Natural killer cell treated with Interleukin-12 subunit alpha and Interleukin-12 subunit beta and Interleukin-15 and Interleukin-18, amount 100 ng/mL, for 72 hours (primary cell): ENCODE results near the gene TLL2. TPM values are rescaled to one million over a fixed set of nuclear protein-coding genes. Genes with fewer than 3 reads are reported as not detected.

ENCODE experiments used
- ATAC-seq, 2 donors: fragments of 150-1000 bp; cut with Tn5 transposase in 1 of 2; sonication (Bioruptor Pico), chemical (Tn5 transposase) in 1 of 2; 2 replicates each; pipeline ENCODE4 v1.10.0; 2021
- DNase-seq: peaks from one replicate; pipeline ENCODE4 v3.0.0; 2022; ENCODE audit warnings: low spot score
- H3K27ac Mint-ChIP-seq, 2 donors: 1 replicate in 1 of 2; 2 replicates in 1 of 2; pipeline ENCODE4 v1.8.0; 2022; ENCODE audit warnings: mixed read lengths in 2 of 2, mild to moderate bottlenecking in 1 of 2, moderate library complexity in 1 of 2
- H3K27me3 Mint-ChIP-seq, 2 donors: 1 replicate in 1 of 2; 2 replicates in 1 of 2; pipeline ENCODE4 v1.8.0; 2022; ENCODE audit warnings: mixed read lengths in 2 of 2
- H3K36me3 Mint-ChIP-seq: one replicate; pipeline ENCODE4 v1.8.0; 2022; ENCODE audit warnings: mixed read lengths
- H3K4me1 Mint-ChIP-seq, 2 donors: 1 replicate in 1 of 2; 2 replicates in 1 of 2; pipeline ENCODE4 v1.8.0; 2022; ENCODE audit warnings: low read depth in 2 of 2, mixed read lengths in 2 of 2, mild to moderate bottlenecking in 1 of 2
- H3K4me3 Mint-ChIP-seq: one replicate; pipeline ENCODE4 v1.8.0; 2022; ENCODE audit warnings: mixed read lengths
- H3K9me3 Mint-ChIP-seq: 2 replicates; pipeline ENCODE4 v1.8.0; 2022; ENCODE audit warnings: mixed read lengths
- total RNA-seq, 2 donors: library from RNA; stranded (reverse); gene quantifications; one replicate each; pipeline ENCODE4 v1.2.3, GENCODE V29; 2022

The TLL2 gene
- total RNA-seq, 2 donors from 2014 or later = 0.57 to 2.8 TPM

DNA sequence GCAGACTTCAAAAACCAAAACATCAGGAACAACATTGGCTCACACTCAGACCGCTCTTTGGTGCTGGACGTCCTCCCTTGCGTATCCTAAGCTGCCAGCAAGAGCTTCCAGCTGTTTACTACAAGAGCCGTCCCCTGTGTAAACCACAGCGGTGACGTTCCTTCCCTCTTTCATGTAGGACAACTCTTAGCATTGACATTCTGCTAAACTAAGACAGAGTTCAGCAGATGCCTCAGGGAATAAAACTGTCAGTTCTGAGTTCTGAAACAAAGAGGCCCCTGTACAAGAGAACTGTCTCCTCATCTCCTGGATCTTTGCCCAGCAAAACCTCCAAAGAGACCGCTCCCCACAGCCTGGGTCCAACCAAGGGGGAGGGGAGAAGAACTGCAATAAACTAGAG, 97.1 kb downstream of the TLL2 start:
- Mint-ChIP-seq H3K4me1 (no peaks in the 10 kb centered on the region), H3K27me3 (peaks cover 13 to 19% of the 10 kb centered on the region in 2 donors), H3K9me3 (no peaks in the 10 kb centered on the region), H3K36me3 (no peaks in the 10 kb centered on the region), H3K27ac (no peak overlapping the region), H3K4me3 (no peak overlapping the region)
- ATAC-seq (no peak), DNase-seq (no peak)

DNA sequence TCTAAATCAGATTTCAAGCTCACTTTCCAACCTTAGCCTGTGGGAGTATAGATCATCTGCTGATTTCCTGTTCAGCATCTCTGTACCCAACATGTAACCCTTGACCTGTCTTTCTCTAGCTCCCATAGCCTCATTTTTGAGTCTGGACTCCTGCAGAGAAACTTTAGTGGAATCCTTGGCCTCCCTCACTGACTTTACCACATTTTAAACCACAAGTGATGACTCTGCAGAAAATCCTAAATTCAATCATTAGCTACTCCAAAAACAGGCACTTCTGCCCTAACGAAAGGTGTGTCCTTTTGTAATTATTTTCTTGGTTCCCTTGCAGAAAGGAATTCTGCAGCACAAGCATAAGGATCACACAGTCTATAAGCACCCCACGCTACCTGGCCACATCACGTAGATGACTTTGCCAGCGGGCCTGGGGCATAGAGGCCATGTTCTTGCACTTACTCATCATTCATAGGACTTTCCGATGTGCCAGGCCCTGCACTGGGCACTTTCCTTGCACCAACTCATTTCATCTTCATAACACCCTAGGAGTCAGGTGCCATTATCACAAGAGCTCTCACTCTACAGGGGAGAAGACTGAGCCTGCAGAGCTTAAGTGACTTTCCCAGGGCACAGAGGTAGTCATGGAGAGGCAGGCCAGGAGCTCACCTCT, 97.7 kb downstream of the TLL2 start:
- no peaks in the 10 kb centered on the region for H3K9me3 Mint-ChIP-seq
- H3K27me3 Mint-ChIP-seq = peaks cover 13 to 19% of the 10 kb centered on the region in 2 donors
- H3K36me3 Mint-ChIP-seq = no peaks in the 10 kb centered on the region
- H3K4me3 Mint-ChIP-seq = no peak overlapping the region
- ATAC-seq = no peak
- no peaks in the 10 kb centered on the region for H3K4me1 Mint-ChIP-seq
- no peak overlapping the region for H3K27ac Mint-ChIP-seq
- DNase-seq = no peak

DNA sequence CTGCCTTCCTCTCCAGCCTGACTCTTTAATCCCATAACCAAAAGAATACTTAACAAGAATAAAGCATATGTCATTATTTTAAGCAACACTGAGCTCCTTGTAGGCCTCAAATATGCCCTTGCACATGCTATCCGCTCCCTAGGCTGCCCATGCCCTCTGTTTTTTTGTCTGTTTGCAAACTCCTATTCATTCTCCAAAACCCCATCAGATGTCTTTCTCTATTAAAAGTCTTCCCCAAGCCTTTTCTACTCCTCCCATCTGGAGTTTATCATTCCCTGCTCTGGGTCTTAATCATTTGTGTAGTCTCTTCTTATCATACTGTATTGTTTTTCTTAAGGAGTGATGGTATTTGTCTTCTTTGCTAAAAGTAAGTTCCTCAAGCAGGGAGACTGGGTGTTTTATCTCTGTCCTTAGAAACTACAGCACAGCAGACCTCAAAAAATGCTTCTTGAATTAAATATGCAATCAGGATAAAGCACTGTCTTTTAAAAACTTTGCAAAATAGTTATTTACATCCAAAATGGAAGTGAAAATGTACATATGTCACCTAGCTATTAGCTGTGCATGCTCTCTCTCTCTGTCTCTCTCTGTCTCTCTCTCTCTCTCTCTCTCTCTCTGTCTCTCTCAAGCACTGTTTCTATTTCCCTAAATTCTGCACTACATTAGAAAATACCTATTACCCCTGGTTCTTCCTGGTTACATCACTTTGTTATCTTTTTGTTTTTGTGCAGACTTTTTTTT, 98.4 kb downstream of the TLL2 start:
- Mint-ChIP-seq H3K9me3 (no peaks in the 10 kb centered on the region), H3K27ac (no peak overlapping the region), H3K4me1 (no peaks in the 10 kb centered on the region), H3K4me3 (no peak overlapping the region), H3K27me3 (peaks cover 11 to 19% of the 10 kb centered on the region in 2 donors), H3K36me3 (no peaks in the 10 kb centered on the region)
- ATAC-seq (no peak), DNase-seq (no peak)

DNA sequence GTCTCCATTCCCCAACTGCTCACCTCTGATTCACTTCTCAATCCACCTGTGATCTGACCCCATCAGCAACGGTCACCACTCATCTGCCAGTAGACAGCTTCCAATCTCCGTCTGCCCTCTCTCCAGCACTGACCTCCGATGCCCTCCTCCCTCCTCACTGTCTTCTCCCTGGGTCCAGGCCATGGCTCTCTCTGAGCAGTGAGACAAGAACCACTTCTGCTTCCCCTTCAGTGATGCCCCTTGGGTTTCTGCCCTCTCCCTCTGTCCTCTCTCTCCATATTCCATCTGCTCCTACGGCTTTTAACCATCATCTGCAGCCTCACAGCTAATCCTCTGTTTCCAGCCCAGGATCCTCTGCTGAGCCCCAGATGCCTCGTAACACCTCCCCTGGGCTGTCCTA, 99.4 kb downstream of the TLL2 start:
- no peak for DNase-seq
- peak in 1 of 2 donors; percentile 21 for ATAC-seq
- H3K27me3 Mint-ChIP-seq = peaks cover 11 to 13% of the 10 kb centered on the region in 2 donors
- no peak overlapping the region for H3K27ac Mint-ChIP-seq
- no peaks in the 10 kb centered on the region for H3K9me3 Mint-ChIP-seq
- H3K4me1 Mint-ChIP-seq = no peaks in the 10 kb centered on the region
- no peak overlapping the region for H3K4me3 Mint-ChIP-seq
- no peaks in the 10 kb centered on the region for H3K36me3 Mint-ChIP-seq

DNA sequence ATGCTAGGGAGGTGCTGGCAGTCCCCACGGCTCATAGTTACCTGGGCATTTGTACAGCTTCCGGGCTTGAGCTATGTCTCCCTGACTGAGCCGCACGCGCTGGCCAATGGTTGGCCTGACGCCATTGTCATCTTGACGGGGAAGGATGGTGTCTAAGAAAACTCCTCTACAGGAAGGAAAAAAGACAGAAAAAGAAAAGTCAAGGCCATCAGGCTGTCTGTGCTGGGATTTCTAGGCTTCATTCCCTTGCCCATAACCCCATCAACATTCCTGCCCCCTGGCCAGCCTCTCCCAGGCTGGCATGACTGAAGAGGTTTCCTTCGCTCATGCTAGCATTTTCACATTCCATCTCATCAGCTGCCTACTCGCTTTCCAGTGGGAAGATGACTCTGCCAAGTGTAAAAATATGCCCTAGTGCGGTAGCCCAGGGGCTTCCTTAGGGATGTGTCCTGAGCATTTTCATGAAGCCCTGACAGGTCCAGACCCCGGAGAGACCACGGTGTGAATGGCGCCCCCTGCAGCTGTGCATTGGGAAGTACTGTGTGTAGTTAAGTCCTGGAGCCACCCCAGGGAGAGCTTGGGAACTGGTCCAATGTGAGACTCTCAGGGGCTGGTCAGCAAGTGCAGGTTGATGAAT, 100.5 kb downstream of the TLL2 start:
- no peak overlapping the region for H3K27ac Mint-ChIP-seq

DNA sequence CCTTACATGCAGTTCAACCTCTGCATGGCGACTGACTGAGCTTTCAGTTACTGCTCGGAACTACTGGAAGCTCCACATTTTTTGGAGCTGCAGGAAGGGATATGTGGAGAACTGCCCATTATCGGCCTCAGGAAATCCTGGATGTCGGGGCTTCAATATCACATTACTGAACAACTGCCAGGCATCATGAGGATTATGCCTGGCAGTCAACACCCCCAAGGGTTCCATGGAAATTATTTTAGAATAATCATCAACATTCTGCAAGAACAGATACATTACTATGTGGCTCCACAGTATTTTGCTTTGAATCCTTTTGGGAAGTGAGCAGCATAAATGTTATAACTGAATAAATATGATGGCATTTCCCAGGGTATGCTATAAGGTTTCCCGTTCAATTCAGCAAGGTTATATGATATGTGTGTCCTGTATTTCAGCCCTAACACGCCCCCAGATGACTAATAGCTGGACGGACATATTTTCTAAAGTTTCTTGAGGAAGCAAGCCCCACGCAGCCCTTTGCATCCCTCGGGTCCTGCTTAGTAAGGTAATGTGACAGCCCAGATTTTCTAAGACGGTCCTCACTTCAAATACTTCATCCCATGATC, 101.9 kb downstream of the TLL2 start:
- H3K4me3 Mint-ChIP-seq = no peak overlapping the region

More for the DNA sequence above, 100.5 kb downstream of the TLL2 start:
- Mint-ChIP-seq H3K27me3 (peaks cover 13 to 18% of the 10 kb centered on the region in 2 donors), H3K4me1 (no peaks in the 10 kb centered on the region), H3K9me3 (no peaks in the 10 kb centered on the region), H3K4me3 (no peak overlapping the region), H3K36me3 (no peaks in the 10 kb centered on the region)
- ATAC-seq (no peak), DNase-seq (no peak)

DNA sequence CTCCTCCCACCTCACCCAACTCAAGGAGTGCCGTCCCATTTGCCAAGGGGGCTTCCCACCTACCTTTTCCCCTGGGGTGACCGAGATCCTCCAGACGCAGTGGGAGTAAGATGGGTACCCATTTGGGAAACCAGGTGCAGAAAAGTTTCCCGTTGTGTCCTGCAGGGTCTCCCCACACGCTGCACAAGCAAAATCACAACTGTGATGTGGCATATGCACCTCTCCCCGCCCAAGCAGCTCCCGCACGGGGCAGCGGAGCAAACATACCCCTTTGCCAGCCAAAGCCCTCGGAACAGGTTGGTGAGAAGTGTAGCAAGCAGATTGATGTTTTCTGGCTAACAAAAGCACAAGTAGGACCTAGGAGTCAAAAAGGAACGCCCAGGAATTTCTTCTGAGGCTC, 103.4 kb downstream of the TLL2 start:
- no peak overlapping the region for H3K4me3 Mint-ChIP-seq
- DNase-seq = no peak
- peaks cover 38 to 48% of the 10 kb centered on the region in 2 donors for H3K27me3 Mint-ChIP-seq
- H3K27ac Mint-ChIP-seq = no peak overlapping the region
- H3K4me1 Mint-ChIP-seq = no peaks in the 10 kb centered on the region
- ATAC-seq = no peak
- H3K9me3 Mint-ChIP-seq = no peaks in the 10 kb centered on the region
- no peaks in the 10 kb centered on the region for H3K36me3 Mint-ChIP-seq

More for the DNA sequence above, 101.9 kb downstream of the TLL2 start:
- ATAC-seq = no peak
- Mint-ChIP-seq H3K9me3 (no peaks in the 10 kb centered on the region), H3K36me3 (no peaks in the 10 kb centered on the region), H3K4me1 (no peaks in the 10 kb centered on the region), H3K27me3 (peaks cover 27 to 32% of the 10 kb centered on the region in 2 donors), H3K27ac (no peak overlapping the region)
- no peak for DNase-seq

DNA sequence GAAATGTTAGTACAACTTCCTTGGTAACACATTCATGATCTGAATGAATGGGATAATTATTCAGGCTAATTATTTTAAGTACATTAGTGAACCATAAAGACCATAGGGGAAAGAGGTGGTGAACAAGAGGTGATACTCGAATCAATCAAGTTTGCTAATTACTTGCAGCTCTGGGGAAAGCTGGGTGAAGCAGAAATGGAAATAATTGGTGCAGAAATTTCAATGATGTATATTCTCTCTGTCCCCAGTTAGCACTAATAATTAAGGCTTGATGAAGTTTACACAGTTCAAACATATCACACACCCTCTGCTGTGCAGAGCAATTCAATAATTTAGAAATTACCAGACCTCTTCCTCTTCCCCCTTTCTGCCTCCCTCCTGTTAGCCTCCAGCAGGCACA, 105.5 kb downstream of the TLL2 start:
- no peak overlapping the region for H3K4me3 Mint-ChIP-seq
- no peak overlapping the region for H3K27ac Mint-ChIP-seq
- H3K4me1 Mint-ChIP-seq = no peaks in the 10 kb centered on the region
- no peaks in the 10 kb centered on the region for H3K36me3 Mint-ChIP-seq
- no peak for ATAC-seq
- peaks cover 43 to 60% of the 10 kb centered on the region in 2 donors for H3K27me3 Mint-ChIP-seq
- no peaks in the 10 kb centered on the region for H3K9me3 Mint-ChIP-seq
- DNase-seq = no peak

DNA sequence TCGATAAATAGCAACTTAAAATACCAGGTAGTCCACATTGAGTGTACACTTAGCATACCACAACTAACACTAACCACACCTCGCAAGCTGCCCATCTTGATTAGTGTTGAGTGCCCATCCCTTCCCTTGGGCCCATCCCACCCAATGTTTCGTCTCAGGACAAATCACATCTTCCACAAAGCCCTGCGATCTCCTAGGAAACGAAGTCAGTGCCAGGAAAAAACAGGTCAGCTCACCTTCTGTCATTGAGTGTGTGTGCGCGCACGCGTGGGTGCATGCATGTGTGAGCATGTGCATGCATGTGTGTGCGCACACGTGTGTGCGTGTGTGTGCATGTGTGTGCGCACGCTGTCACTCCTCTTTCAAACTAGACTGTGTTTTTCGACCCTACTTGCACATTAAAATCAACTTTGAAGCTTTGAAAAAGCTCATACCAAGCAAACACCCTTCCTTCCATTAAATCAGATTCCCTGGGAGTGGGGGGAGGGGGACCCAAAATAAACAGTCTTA, 106.1 kb downstream of the TLL2 start:
- Mint-ChIP-seq H3K27me3 (peaks cover 43 to 61% of the 10 kb centered on the region in 2 donors), H3K4me3 (no peak overlapping the region)

DNA sequence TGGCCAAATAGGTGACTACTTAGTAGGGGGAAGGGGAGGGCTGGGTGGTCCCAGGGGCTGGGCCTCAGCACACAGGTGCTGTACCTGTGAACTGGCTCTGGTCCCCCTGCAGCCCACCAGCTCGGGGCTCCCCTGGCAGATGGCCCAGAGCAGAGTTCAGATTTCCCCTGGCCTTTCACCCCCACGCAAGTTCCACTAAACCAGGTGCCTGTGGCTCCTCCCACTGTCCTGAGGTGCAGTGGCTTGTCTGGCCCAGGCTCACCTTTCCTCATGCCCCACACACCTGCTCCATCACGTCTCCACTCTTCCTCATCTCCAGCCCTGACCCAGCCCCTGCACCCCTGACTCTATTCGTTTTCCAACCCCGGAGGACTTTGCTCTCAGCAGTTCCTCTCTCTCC, 107.6 kb downstream of the TLL2 start:
- Mint-ChIP-seq H3K4me1 (no peaks in the 10 kb centered on the region), H3K9me3 (no peaks in the 10 kb centered on the region), H3K27ac (no peak overlapping the region), H3K36me3 (no peaks in the 10 kb centered on the region), H3K4me3 (no peak overlapping the region), H3K27me3 (peaks cover 42 to 62% of the 10 kb centered on the region in 2 donors)
- no peak for ATAC-seq
- no peak for DNase-seq

More for the DNA sequence above, 106.1 kb downstream of the TLL2 start:
- DNase-seq (no peak), ATAC-seq (no peak)
- Mint-ChIP-seq H3K4me1 (no peaks in the 10 kb centered on the region), H3K27ac (no peak overlapping the region), H3K36me3 (no peaks in the 10 kb centered on the region), H3K9me3 (no peaks in the 10 kb centered on the region)

DNA sequence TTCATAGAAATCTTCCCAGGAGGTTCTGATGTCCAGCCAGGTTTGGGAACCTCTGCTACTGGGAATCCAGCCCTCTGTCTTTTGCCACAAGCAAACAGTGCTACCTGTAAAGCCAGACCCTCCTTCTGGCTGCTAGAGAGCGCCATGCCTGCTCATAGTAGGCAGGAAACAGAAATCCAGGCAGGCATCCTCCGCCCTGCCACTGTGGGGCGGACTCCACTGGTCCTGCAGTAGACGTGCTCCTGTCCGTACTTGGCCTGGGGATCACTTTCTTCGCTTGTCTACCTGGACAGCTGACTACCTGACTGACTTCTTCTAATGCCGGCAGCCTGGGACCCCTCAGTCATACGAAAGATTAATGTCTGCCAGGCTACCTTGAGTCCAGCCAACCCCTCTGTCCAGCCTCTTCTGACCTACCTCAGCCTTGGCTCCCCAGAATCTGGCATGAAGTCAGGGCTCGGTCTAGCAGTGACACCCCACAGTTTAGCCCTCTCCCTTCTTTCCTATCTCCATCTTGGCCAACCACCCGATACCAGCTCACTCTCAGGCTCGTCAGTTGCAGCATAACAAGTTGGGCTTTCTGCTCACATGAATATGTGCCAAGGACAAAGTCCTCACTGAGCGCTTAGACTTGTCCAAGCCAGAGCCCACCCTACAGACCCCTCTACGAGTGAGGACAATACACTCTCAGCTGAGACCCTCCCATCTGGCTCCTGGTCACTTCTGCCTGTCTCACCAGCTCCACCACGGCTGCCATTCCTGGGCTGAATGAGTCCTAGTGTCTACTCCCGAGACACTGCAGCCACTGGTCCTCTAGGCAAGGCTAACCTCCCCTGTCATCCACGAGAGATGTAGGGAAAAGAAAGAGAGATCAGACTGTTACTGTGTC, 111.1 kb downstream of the TLL2 start:
- DNase-seq (no peak), ATAC-seq (no peak)
- Mint-ChIP-seq H3K9me3 (no peaks in the 10 kb centered on the region), H3K27me3 (peaks cover 53 to 54% of the 10 kb centered on the region in 2 donors), H3K27ac (no peak overlapping the region), H3K4me1 (no peaks in the 10 kb centered on the region), H3K4me3 (no peak overlapping the region), H3K36me3 (no peaks in the 10 kb centered on the region)

DNA sequence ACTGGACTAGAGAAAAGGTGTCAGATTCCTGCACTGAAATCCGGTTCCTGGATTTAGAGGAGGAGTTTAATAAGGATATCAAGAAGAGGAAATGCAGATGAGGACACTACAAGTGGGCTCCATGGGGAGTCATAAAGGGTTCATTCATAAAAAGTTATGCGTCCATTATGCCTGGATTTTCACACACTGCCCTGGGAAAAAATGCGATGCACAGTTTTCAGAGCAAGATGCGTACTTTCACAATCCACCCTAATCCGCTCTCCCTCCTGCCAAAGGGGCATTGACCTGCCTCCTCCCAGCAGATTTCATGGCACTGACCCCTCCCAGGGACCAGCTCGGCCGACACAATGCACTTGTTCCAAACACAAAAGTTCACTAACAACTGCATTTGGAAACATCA, 112.7 kb downstream of the TLL2 start:
- no peak overlapping the region for H3K4me3 Mint-ChIP-seq
- H3K36me3 Mint-ChIP-seq = no peaks in the 10 kb centered on the region
- no peaks in the 10 kb centered on the region for H3K9me3 Mint-ChIP-seq
- H3K27ac Mint-ChIP-seq = no peak overlapping the region
- peaks cover 43 to 44% of the 10 kb centered on the region in 2 donors for H3K27me3 Mint-ChIP-seq
- DNase-seq (no peak), ATAC-seq (no peak)
- peaks cover 6 to 7% of the 10 kb centered on the region in 2 donors for H3K4me1 Mint-ChIP-seq

DNA sequence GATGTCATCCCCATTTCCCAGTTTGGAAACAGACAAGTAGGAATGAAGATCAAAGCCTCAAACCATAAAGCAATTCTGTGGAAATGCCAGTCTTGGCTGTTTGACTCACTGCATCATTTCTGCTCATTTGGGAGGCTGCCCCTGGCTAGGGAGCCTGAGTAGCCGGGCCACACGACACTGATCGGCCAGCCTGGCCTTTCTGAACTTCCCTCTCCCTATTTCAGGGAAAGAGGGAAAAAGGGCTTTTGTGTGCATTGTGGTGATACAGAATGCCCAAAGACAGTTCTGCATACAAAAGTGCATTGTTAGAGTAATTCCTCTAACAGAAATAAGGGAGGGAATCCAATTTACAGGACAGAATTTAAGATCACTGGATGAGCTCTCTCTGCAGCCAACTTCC, 113.3 kb downstream of the TLL2 start:
- Mint-ChIP-seq H3K27ac (no peak overlapping the region), H3K4me1 (peaks cover 6 to 11% of the 10 kb centered on the region in 2 donors), H3K36me3 (no peaks in the 10 kb centered on the region), H3K4me3 (no peak overlapping the region), H3K27me3 (peaks cover 40 to 44% of the 10 kb centered on the region in 2 donors), H3K9me3 (no peaks in the 10 kb centered on the region)
- no peak for DNase-seq
- ATAC-seq = no peak
